Fibroblast of peridontal ligament (primary cell): ENCODE measurements around the gene SUN1.
"Not testable (repeated sequence)": the region's sequence is repeated elsewhere in the genome, so short reads cannot be mapped to it uniquely, and the experiment has no call there.

ENCODE experiments used
- DNase-seq: peaks from one replicate; pipeline ENCODE4 v3.0.0-alpha.2; 2010; ENCODE audit errors: extremely low read depth

Gene SUN1

DNA sequence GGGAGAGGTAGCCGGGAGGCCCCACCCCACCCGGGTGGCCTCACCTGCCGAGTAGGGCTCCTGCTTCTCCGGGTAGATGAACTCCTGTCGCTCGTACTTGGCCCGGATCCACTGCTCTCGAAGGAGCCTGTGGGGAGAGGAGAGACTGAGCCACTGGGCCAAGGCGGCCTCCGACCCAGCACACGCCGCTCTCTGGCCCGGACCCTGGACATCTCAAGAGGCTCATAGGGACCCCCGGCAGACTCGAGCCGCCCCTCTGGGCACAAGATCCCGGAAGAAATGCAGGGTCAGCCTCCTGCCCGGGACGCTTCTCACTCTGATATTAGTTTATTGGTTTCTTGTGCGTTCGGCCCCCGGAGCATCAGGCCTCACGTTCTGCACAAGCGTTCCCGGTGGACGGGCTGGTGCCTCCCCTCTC lies 87.7 kb downstream of the SUN1 start:
- DNase-seq = no peak

DNA sequence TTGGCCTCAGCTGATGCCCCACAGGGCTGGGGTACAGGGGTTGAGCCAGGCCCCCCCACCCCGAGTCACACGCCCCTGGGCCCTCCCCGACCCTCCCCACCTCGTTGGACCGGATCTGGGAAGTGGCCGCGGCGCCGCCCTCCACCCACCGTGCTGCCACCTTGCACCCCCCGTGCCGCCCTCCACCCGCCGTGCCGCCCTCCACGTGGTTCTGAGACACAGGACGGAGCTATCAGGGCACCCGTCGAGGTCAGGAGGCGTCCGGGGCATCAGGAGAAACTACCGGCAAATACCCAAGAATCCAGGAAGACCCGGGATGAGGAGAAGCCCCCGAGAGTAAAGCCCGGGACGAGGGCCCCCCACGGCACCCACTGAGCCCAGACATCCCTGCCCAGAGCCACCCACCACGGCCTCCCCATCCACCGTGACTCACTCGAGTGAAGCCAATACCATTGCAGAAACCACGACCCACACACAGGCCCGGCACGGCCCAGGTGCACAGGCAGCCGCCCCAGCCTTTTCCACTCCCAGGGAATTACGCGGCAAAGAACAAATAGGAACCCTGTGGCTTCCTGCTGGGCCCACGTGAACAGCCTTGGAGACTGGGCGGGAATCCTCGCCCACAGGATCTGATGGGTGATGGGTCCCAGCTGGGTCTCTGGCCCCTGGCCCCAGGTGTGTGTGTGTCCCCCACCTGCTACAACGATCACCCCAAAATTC lies 88.2 kb downstream of the SUN1 start:
- no peak for DNase-seq

DNA sequence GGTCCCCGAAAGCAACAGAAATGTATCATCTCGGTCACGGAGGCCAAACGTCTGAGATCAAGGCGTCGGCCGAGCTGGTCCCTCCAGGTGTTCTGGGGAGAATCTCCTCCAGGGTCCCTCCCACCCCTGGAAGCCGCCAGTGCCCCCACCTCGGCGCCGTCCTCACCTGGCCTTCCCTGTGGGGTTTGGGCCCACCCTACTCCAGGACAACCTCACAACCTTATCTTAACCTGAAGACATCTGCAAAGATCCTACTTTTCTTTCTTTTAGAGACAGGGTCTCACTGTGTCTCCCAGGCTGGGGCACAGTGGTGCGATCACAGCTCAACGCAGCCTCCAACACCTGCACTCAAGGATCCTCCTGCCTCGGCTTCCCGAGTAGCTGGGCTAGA lies 88.8 kb downstream of the SUN1 start:
- DNase-seq = no peak

DNA sequence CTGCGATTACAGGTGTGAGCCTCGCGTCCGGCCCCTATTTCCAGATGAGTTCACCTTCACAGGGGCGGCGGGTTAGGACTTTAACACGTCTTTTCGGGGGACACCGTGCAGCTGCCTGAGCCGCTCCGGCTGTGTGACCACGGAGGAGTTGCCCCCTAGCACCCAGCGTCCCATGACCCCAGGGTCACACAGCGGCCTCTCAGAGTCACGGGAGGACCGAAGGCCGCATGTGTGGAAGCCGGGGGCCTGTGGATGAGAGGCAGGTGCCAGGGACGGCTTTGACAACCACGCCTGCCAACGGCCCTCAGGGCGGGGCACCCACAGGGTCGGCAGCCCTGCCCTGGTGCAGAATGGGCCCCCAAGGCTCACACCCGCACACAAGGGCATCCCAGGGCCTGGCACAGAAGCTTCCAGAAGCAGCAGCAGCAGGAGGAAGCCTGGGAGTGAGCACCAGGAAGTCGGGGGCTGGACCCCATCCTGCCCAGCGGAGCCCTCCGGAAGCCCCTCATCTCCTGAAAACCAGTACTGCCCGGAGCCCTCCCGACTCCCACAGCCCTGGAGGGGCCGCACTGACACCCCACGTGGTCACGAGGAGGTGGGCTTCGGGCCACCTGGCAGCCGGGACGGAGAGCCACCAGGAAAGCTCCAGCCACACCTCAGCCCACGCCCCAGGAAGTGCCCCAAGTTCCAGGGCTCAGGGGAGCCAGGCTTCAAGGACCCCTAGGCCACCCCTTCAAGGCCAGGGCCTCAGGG lies 89.5 kb downstream of the SUN1 start:
- DNase-seq = no peak

DNA sequence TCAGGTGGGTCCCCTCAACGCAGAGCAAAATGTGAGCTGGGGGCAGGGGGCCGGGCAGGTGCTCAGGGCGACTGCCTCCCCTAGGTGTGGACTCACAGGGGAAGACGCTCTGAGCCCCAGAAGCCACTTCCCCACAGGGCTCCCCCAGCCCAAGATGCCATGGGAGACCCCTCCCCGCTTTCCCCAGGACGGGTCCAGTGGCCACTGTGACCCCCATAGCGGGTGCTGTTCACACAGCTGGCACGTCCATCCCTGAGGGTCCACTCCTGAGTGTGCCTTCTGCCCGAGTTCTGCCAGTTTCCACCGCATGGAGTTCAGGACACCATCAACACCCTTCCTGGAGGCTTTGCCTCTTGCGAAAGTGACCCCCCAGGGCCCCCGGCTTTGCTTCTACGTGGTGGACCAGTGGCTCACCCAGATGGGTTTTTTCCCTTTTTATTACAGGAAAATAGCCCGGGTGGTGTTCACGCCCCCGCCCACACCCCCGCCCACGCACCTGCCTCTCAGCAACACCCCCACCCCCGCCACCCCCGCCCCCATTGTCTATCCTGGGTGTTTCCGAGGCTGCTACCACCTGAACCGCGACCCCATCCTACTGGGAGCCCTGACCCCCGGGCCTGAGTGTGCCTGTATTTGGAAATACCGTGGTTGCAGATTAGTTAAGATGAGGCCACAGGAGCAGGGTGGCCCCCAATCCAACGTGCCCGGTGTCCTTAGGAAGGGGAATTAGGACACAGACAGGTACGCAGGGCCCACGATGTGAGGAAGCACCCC lies 90.2 kb downstream of the SUN1 start:
- DNase-seq = no peak

DNA sequence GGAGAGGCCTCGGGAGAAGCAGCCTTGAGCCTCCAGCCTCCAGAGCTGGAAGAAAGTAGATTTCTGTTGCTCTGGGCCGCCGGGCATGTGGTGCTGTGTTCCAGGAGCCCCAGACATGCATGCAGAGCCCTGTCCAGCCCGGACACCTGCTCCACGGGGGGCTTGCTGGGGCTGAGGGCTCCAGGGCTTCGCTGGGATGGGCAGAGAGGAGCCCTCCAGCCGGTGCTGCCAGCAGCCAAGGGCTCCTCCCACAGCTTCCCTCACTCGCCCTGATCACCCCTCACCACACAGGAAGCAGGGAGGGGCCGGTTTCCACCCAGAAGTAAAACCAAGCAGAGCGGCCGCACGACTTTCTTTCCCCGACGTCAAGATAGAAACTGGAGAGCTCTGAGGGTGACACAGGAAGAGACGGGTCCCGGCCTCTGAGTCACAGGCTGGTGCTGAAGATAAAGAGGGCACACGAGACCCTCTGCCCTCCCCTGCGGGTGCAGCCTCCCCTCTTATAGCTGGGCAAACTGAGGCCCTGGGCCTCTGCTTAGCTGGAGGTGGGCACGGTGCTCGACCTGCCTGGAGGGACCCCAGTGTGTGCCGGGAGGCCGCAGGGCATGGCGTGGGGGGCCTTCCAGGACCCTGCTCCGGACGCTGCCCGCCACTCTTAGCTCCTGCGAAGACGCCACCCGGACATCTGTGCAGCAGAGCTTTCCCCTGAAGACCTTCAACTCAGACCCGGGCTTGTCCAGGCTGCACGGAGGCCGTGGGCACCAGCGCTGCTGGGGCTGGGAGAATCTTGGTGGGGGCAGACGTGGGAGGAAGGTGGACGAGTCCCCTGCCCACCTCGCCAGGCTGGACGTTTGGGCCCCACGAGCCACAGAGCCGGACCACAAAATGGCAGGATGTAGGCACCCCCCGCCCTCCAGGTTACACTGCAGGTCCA lies 91.1 kb downstream of the SUN1 start:
- no peak for DNase-seq

DNA sequence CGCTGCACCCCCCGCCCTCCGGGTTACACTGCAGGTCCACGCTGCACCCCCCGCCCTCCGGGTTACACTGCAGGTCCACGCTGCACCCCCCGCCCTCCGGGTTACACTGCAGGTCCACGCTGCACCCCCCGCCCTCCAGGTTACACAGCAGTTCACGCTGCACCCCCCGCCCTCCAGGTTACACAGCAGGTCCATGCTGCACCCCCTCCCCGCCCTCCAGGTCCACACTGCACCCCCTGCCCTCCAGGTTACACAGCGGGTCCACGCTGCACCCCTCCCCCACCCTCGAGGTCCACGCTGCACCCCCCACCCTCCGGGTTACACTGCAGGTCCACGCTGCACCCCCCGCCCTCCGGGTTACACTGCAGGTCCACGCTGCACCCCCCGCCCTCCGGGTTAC lies 91.8 kb downstream of the SUN1 start:
- not testable (repeated sequence) for DNase-seq
